IPS-NIHi11 (cell line): ENCODE measurements around the gene RBL2.
A peak's percentile ranks its signal among the peaks of the same experiment; 100 is the strongest.
"Not testable (repeated sequence)": the region's sequence is repeated elsewhere in the genome, so short reads cannot be mapped to it uniquely, and the experiment has no call there.

Source experiments
- DNase-seq: peaks from one replicate; pipeline ENCODE4 v3.0.0; 2012; ENCODE audit warnings: mixed read lengths, low spot score

Gene RBL2, protein sequence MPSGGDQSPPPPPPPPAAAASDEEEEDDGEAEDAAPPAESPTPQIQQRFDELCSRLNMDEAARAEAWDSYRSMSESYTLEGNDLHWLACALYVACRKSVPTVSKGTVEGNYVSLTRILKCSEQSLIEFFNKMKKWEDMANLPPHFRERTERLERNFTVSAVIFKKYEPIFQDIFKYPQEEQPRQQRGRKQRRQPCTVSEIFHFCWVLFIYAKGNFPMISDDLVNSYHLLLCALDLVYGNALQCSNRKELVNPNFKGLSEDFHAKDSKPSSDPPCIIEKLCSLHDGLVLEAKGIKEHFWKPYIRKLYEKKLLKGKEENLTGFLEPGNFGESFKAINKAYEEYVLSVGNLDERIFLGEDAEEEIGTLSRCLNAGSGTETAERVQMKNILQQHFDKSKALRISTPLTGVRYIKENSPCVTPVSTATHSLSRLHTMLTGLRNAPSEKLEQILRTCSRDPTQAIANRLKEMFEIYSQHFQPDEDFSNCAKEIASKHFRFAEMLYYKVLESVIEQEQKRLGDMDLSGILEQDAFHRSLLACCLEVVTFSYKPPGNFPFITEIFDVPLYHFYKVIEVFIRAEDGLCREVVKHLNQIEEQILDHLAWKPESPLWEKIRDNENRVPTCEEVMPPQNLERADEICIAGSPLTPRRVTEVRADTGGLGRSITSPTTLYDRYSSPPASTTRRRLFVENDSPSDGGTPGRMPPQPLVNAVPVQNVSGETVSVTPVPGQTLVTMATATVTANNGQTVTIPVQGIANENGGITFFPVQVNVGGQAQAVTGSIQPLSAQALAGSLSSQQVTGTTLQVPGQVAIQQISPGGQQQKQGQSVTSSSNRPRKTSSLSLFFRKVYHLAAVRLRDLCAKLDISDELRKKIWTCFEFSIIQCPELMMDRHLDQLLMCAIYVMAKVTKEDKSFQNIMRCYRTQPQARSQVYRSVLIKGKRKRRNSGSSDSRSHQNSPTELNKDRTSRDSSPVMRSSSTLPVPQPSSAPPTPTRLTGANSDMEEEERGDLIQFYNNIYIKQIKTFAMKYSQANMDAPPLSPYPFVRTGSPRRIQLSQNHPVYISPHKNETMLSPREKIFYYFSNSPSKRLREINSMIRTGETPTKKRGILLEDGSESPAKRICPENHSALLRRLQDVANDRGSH

DNA sequence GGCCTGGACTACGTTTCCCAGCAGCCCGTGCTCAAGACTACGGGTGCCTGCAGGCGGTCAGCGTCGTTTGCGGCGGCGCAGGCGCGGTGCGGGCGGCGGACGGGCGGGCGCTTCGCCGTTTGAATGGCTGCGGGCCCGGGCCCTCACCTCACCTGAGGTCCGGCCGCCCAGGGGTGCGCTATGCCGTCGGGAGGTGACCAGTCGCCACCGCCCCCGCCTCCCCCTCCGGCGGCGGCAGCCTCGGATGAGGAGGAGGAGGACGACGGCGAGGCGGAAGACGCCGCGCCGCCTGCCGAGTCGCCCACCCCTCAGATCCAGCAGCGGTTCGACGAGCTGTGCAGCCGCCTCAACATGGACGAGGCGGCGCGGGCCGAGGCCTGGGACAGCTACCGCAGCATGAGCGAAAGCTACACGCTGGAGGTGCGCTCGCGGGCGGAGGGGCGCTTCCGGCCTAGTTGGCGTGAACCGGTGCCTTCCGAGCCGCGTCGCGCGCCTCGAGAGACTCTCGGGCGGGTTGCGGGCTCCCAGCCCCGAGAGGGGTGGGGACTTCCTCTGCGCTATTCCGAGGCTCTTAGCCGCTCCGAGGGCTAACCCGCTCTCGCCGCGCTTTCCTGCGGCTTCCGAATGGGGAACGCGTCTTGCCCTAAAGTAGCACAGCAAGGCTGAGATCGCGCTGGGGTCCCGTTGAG lies at the start of gene RBL2:
RBL2 (plus strand) TSS at position 95 of the 689 bp plus-strand sequence; CDS start at position 181, 86 bp downstream.
- DNase-seq = peak; percentile 87

DNA sequence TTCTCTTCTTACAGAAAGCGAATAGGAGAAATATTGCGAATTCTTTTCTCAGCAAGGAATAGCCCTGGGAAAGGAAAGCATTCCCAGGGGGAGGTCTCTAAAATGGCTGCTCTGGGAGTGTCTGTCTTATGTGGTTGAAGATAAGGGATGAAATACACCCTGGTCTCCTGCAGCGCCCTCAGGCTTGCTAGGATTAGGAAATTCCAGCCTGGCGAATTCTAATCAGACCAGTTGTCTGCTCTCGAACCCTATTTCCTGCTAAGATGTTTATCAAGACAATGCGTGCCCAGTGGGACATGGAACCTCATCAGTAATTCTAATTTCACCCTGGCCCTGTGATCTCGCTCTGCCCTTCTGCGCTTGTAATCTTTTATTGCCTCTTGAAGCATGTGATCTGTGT lies 49.7 kb upstream of the RBL2 start:
- DNase-seq = not testable (repeated sequence)

DNA sequence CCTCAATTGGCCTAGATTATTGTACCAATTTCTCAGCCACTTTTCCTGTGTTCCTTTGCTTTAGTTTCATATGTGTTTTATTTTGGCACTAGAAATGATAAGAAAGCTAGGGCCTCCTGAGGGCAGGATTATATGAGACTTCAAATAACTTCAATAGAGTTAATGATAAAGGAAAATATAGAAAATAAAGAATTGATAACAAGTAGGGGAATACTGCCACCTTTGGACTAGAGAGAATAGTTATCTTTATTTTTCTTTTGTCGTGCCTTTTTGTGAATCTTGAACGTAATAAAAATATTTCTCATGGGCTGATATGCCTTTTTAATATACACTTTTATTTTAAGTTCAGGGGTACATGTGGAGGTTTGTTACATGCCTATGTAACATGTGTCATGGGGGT lies 29.3 kb upstream of the RBL2 start:
- DNase-seq = no peak

DNA sequence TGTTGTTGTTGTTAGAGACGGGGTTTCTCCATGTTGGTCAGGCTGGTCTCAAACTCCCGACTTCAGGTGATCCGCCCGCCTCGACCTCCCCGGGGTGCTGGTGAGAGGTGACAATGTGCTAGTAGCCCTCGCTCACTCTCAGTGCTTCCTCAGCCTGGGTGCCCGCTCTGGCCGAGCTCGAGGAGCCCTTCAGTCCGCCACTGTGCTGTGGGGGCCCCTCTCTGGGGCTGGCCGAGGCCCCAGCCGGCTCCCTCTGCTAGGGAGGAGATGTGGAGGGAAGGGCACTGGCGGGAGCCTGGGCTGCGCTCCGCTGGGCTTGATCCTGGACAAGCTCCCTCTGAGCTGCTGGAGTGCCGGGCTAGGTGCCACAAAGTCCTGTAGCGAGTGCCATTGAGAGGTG lies 21.7 kb upstream of the RBL2 start:
- no peak for DNase-seq

DNA sequence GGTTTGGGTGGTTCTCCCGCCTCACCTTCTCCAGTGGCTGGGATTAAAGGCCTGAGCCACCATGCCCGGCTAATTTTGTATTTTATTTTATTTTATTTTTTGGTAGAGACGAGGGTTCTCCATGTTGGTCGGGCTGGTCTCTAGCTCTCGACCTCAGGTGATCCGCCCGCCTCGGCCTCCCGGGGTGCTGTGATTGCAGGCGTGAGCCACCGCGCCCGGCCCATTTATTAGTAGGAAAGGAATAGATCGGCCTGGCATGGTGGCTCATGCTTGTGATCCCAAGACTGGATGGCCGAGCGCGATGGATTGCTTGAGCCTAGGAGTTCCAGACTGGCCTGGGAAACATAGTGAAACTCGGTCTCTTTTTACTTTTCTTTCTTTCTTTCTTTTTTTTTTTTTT lies 20.4 kb upstream of the RBL2 start:
- DNase-seq = no peak

DNA sequence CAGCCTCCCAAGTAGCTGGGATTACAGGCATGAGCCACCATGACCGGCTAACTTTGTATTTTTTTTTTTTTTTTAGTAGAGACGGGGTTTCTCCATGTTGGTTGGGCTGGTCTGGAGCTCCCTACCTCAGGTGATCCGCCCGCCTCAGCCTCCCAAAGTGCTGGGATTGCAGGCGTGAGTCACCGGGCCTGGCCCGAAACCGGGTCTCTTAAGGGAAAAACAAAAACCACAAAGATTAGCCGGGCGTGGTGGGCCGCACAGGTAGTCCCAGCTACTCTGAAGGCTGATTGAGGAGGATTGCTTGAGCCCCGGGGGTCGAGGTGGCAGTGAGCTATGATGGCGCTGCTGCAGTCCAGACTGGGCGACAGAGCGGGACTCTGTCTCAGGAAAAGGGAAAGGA lies 19.9 kb upstream of the RBL2 start:
- no peak for DNase-seq

DNA sequence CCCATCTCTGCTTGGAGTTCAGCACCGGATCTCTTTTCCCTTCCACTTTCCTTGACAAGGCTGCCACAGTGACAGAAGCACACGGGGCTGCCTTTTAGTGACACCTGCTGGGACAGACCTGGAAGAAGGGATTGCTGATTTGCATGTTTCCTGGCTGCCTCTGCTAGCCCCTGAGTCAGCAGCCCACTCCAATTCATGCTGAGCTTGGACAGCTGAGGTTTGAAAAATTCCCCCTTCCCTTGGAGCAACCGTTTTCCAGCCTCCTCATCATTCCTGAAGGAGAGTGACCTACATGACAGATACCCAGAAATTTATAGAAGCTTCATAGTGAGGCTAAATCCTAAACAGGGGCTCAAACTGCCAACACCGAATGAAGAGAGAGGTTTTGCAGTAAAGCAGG lies 18.8 kb upstream of the RBL2 start:
- DNase-seq = peak; percentile 44

DNA sequence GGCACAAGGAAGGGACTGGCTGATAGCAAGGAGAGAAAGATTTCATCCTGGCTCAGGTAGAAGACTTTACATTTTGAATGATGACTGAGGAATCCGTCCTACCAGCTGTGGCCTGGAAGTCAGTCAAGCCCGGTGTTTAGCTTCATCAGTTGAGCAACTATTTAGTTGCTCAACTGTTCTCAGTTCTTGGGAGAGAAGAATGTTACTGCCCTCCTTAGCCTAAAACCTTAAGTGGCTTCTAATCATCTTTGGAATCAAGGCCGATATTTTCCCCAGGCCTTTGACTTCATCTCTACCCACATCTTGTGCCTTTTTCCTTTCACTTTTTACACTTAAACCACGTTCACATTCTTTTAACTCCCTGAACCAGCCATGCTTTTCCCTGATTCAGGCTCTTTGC lies 17.3 kb upstream of the RBL2 start:
- DNase-seq = no peak

DNA sequence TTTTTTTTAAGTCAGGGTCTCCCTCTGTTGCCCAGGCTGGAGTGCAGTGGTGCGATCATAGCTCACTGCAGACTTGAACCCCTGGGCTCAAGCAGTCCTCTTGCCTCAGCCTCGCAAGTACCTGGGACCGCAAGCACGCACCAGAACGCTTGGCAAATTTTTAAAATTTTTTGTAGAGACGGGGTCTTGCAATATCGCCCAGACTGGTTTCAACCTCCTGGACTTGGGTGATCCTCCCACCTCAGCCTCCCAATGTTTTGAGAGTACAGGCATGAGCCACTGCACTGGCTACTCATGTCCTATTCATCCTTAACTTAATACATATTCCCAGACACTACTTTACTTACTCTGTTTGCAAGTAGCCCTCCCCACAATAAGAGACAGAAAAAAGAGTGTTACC lies 16.3 kb upstream of the RBL2 start:
- no peak for DNase-seq

DNA sequence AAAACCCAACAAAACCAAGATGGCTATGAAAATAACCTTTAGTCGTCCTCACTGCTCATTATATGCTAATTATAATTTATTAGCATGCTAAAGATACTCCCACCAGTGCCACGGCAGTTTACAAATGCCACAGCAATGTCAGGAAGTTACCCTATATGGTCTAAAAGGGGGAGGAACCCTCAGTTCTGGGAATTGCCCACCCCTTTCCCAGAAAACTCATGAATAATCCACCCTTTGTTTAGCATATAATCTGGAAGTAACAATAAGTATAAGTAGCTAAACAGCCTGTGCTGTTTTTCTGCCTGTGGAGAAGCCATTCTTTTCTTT lies 14.9 kb upstream of the RBL2 start:
- DNase-seq = not testable (repeated sequence)

DNA sequence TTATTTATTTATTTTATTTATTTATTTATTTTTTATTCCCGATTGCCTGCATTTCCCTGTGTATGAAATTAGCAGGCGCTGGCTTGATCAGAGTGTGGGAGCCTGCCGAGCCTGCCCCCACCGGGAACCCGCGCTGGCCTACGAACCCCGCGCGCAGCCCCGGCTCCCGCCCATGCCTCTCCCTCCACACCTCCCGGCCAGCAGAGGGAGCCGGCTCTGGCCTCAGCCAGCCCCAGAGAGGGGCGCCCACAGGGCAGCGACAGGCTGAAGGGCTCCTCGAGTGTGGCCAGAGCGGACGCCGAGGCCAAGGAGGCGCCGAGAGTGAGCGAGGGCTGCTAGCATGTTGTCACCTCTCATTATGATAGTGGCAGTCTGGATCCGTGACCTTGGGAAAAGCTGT lies 13.0 kb upstream of the RBL2 start:
- DNase-seq = no peak

DNA sequence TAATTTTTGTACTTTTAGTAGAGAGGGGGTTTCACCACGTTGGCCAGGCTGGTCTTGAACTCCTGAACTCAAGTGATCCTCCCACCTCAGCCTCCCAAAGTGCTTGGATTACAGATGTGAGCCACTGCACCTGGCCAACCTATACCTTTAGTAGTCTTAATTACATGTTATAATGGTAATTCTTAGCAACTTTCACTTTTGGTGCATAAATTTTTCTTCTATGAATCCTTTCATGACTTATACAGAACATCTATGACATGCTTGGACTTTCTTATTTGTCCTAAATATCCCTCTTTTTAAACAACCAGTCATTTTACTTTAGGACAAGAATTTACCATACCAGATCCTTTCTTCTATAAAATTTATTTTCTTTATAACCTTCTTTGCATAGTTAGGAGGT lies 10.3 kb upstream of the RBL2 start:
- not testable (repeated sequence) for DNase-seq

DNA sequence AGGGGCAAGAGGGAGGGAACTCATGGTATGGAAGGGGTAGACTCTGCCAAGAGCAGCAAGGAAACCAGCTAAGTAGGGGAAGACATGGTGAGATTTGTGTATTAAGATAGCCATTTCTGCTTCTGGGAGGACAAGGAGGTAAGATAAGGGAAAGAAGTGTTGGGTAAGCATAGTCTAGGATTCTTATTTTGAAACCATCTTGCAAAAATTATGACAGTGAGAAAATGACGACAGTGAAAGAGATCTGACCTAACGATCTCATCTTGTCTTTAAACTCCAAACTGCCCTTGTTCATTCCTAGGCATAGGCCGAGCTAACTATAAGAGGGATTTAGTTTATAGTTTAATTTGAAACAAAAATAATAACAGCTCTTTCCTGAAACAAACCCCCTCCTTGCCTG lies 5.6 kb upstream of the RBL2 start:
- no peak for DNase-seq

DNA sequence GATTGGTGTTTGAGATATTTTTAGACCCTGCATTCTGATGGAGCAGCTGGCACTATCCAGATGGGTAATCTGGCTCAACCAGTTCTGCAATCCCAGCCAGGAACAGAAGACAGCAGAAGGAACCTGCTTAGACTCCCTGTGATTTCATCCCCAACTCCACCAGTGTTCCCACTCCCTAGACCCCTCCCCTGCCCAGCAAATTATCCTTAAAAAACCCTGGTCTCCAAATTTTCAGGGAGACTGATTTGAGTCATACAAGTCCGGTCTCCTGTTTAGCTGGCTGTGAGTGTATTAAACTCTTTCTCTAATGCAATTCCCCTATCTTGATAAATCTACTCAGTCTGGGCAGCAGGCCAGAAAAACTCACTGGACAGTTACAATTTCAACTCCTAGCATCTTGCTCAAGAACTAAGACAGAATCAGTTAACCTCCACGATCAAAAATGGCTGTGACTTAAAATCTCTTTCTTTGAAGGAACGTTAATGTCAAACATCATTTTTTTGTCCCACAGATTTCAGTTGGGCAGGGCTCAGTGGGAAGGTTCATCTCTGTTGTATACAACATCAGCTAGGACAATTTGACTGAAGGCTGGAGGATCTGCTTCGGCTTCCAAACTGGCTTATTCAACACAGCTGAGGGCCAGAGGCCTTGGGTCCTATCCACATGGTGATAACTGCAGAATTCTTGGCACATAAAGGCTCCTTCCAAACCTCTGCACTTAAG lies 4.9 kb upstream of the RBL2 start:
- DNase-seq = no peak

DNA sequence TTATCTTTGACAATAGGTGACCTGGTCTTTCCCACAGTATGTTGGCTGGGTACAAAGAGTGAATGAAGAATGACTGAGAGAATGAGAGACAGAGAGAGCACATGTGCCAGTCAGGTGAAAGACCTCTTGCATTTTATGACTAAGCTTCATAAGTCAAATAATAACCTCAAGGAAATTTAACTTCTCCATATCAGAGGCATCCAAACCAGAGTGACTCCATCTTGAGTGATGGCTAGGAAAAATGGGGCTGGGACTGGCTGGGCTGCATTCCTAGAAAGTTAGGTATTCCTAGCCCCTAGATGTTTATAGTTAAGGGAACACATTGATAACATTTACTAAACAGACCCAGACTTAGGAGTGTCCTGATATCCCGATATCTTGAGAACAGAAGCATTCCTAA lies 3.9 kb upstream of the RBL2 start:
- no peak for DNase-seq

DNA sequence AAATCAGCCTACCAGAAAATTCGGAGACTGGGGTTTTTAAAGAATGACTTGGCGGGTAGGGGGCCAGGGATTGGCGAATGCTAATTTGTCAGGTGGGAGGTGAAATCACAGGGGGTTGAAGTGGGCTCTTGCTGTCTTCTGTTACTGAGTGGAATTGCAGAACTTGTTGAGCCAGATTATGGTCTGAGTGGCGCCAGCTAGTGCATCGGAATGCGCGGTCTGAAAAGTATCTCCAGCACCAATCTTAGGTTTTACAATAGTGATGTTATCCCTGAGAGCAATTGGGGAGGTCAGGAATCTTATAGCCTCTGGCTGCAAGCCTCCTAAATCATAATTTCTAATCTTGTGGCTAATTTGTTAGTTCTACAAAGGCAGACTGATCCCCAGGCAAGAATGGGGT lies 762 bp upstream of the RBL2 start:
- peak; percentile 14 for DNase-seq

DNA sequence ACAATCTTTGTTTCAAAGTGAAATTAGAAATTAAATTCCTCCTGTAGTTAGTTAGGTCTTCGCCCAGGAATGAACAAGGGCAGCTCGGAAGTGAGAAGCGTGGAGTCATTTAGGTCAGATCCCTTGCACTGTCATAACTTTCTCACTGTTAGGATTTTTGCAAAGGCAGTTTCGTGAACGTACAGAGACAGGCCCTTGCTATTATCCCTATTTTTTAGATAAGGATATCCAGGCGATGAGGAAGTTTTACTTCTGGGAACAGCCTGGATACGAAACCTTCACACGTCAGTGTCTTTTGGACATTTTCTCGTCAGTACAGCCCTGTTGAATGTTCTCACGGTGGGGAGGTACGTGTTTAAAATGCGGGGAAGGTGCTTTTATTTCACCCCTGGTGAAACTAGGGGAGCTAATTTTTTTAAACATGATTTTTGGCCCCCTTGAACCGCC lies 318 bp upstream of the RBL2 start:
- no peak for DNase-seq

DNA sequence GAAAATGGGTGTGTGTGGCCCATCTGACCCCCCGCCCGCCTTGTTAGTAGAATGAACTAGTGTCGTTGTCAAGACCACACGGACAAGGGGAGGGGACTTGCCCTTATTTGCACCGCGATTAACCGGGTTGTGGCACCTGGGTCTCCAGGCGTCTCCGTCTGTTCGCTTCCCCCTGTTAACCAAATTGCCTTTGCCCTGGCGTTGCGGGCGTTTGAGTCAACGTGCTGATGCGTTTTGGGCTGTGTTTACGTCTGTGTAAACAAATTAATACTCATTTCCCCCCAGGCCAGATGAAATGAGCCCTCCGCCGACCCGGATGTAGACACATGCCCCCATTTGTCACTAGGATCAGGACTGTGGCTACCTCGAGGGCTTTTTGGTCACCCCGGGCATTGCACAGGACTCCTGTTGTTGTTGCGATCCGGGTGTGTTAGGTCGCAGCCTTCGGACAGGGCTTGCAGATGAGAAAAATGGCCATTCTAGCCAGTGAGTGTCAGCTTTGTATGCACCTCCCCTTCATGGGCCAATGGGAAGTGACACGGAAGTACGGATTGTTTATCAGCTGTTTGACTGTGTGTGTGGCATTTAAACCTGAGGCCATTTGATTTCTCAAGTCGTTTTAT lies 906 bp downstream of the RBL2 start:
- peak; percentile 76 for DNase-seq

DNA sequence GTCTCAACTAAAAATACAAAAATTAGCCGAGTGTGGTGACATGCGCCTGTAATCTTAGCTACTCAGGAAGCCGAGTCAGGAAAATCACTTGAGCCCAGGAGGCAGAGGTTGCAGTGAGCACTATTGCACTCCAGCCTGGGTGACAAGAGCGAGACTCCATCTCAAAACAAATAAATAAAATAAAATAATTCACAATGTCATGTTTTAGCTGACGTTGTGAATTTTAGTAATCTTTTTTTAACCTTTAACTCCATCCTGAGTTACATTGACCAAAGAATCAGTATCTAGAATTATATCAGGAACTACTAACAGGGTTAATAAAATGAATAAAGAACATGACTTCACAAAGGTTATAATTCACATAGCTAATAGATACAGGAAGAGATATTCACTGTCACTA lies 5.9 kb downstream of the RBL2 start:
- no peak for DNase-seq

DNA sequence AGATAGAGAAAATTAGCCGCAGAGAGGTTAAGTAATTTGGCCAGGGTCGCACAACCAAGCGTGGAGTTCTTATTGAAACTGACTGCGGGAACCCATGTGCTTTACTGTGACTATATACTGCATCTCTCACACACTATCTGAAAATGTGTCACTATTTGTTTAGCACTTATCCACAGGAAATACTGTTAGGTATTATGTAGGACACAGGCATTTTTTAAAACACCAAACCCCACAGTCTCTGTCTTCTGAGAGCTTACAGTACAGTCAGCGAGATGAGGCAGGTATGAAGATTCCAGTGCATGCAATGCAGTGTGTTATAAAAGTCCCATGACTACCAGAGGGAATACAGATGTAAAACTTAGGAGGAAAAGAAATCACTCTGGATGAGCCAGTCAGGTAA lies 11.3 kb downstream of the RBL2 start:
- DNase-seq = no peak

DNA sequence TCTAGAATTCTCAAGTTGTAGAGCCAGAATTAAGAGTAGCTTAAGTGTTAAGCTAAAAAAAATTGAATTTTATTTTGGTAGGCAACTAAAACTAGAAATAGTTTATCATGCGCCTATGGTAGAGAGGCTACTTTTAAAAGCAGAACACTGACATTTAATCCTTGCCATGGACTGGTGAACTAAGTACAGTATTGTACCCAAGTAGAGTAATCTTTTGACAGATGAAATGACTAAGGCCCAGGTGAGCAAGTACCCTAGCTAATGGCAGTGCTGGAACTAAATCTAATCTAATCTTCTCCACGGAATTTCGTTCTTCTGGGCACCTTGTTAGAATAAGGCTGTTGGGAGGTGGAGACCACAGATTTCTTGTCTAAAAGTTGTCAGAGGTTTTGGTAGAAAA lies 11.8 kb downstream of the RBL2 start:
- DNase-seq = no peak
